GM23338 (cell line): Measurements from ENCODE around the gene ZNF35. TPM values are rescaled to one million over a fixed set of nuclear protein-coding genes. Genes with fewer than 3 reads are reported as not detected.

Experiments used
- ATAC-seq: fragments of 200-7000 bp; cut with Tn5 transposase; 3 replicates; pipeline ENCODE4 v1.9.1; 2020
- DNase-seq: peaks from one replicate; pipeline ENCODE4 v3.0.0-alpha.2; 2015; ENCODE audit warnings: low spot score
- H2AFZ ChIP-seq: fragments of 200-600 bp; sonication (generic); 2 replicates; pipeline ENCODE4 v1.8.0; 2016; ENCODE audit warnings: antibody characterized with exemption, mild to moderate bottlenecking, moderate library complexity
- H3F3A ChIP-seq: fragments of 200-600 bp; sonication (generic); replicated peaks from 2 replicates; pipeline ENCODE4 v1.8.0; 2017; ENCODE audit warnings: antibody characterized with exemption, mixed run types, low read depth
- H3K27ac ChIP-seq: fragments of 200-600 bp; sonication (generic); 2 replicates; pipeline ENCODE4 v1.6.1; 2016; ENCODE audit warnings: low read depth
- H3K27me3 ChIP-seq: fragments of 200-600 bp; sonication (generic); 2 replicates; pipeline ENCODE4 v1.8.0; 2016; ENCODE audit warnings: mild to moderate bottlenecking, mixed run types, moderate library complexity; ENCODE audit not compliant: insufficient read depth
- H3K36me3 ChIP-seq: fragments of 200-600 bp; sonication (generic); 2 replicates; pipeline ENCODE4 v1.8.0; 2016; ENCODE audit warnings: mild to moderate bottlenecking; ENCODE audit not compliant: insufficient read depth
- H3K4me1 ChIP-seq: fragments of 200-600 bp; sonication (generic); 2 replicates; pipeline ENCODE4 v1.8.0; 2016; ENCODE audit warnings: mild to moderate bottlenecking, moderate library complexity; ENCODE audit not compliant: insufficient read depth
- H3K4me2 ChIP-seq: fragments of 200-600 bp; sonication (generic); 2 replicates; pipeline ENCODE4 v1.7.1; 2017; ENCODE audit warnings: mixed run types
- H3K4me3 ChIP-seq: fragments of 200-600 bp; sonication (generic); 2 replicates; pipeline ENCODE4 v1.6.1; 2016; ENCODE audit warnings: mixed run types
- H3K79me2 ChIP-seq: fragments of 200-600 bp; sonication (generic); replicated peaks from 2 replicates; pipeline ENCODE4 v1.8.0; 2017; ENCODE audit warnings: mild to moderate bottlenecking; ENCODE audit not compliant: insufficient read depth
- H3K9me2 ChIP-seq: fragments of 200-600 bp; sonication (generic); 2 replicates; pipeline ENCODE4 v1.8.0; 2017; ENCODE audit not compliant: insufficient read depth
- H4K20me1 ChIP-seq: fragments of 200-600 bp; sonication (generic); replicated peaks from 2 replicates; pipeline ENCODE4 v1.8.0; 2017; ENCODE audit warnings: mild to moderate bottlenecking; ENCODE audit not compliant: insufficient read depth
- H3K27ac Mint-ChIP-seq: 2 replicates; pipeline ENCODE4 v1.8.0; 2020; ENCODE audit warnings: inconsistent platforms, mild to moderate bottlenecking, moderate library complexity, mixed read lengths
- H3K27me3 Mint-ChIP-seq: 3 replicates; pipeline ENCODE4 v1.8.0; 2022; ENCODE audit warnings: low read depth, mild to moderate bottlenecking, moderate library complexity, mixed read lengths, inconsistent platforms; ENCODE audit not compliant: insufficient read depth, poor library complexity
- H3K36me3 Mint-ChIP-seq: 3 replicates; pipeline ENCODE4 v1.8.0; 2021; ENCODE audit warnings: low read depth, mild to moderate bottlenecking, inconsistent platforms, moderate library complexity, mixed read lengths
- H3K4me1 Mint-ChIP-seq: 3 replicates; pipeline ENCODE4 v1.8.0; 2020; ENCODE audit warnings: mild to moderate bottlenecking, inconsistent platforms, mixed read lengths
- H3K4me3 Mint-ChIP-seq: 3 replicates; pipeline ENCODE4 v1.8.0; 2021; ENCODE audit warnings: moderate library complexity, mild to moderate bottlenecking, inconsistent platforms, mixed read lengths
- H3K9me3 Mint-ChIP-seq: 3 replicates; pipeline ENCODE4 v1.8.0; 2020; ENCODE audit warnings: moderate library complexity, mild to moderate bottlenecking, inconsistent platforms, mixed read lengths
- JUNB ChIP-seq: IDR thresholded peaks from one replicate; pipeline ENCODE4 v1.6.1; 2016; ENCODE audit warnings: antibody characterized with exemption; ENCODE audit not compliant: unreplicated experiment
- POLR2AphosphoS5 ChIP-seq: IDR thresholded peaks from 2 replicates; pipeline ENCODE4 v1.6.1; 2016; ENCODE audit warnings: antibody characterized with exemption, low read depth
- REST ChIP-seq: IDR thresholded peaks from one replicate; pipeline ENCODE4 v1.6.1; 2018; ENCODE audit warnings: antibody characterized with exemption; ENCODE audit not compliant: unreplicated experiment
- ZNF114 ChIP-seq: fragments of 250-450 bp; sonication (Bioruptor Pico); IDR thresholded peaks from 2 replicates; pipeline ENCODE4 v1.5.0; 2020; ENCODE audit warnings: mild to moderate bottlenecking, moderate library complexity
- ZNF331 ChIP-seq: fragments of 250-450 bp; sonication (Bioruptor Pico); IDR thresholded peaks from 2 replicates; pipeline ENCODE4 v1.5.0; 2020; ENCODE audit warnings: low read depth, mild to moderate bottlenecking, moderate library complexity
- ZNF462 ChIP-seq: fragments of 250-450 bp; sonication (Bioruptor Pico); IDR thresholded peaks from 2 replicates; pipeline ENCODE4 v1.5.0; 2020; ENCODE audit warnings: mild to moderate bottlenecking, moderate library complexity
- polyA plus RNA-seq: library from polyadenylated mRNA; unstranded; fragments of >200 nt; fragmentation: Nextera tagmentation; extraction: Ambion mirVana; gene quantifications from 2 replicates; pipeline ENCODE4 v1.2.1, GENCODE V29; 2016
- total RNA-seq: library from RNA; depleted of rRNA; stranded (reverse); fragments of >200 nt; shearing (Covaris generic); gene quantifications from 2 replicates; pipeline ENCODE4 v1.2.3, GENCODE V29; 2014

Gene ZNF35
- total and polyA plus RNA-seq, 2 experiments from 2014 or later, result 18.5 to 26.2 TPM

- Histone ChIP-seq H3K27ac (no peak overlapping the region), H3K27me3 (no peaks in the 10 kb centered on the region), H3K4me3 (no peak overlapping the region), H3K4me2 (no peak overlapping the region), H4K20me1 (peaks cover 6% of the 10 kb centered on the region), H2AFZ (no peak overlapping the region), H3F3A (no peaks in the 10 kb centered on the region), H3K79me2 (no peaks in the 10 kb centered on the region), H3K9me2 (no peaks in the 10 kb centered on the region), H3K4me1 (no peaks in the 10 kb centered on the region), H3K36me3 (no peaks in the 10 kb centered on the region)
- no peak overlapping the region for H3K27ac Mint-ChIP-seq
- DNase-seq (no peak), ATAC-seq (no peak)
- H3K27me3 Mint-ChIP-seq, result peaks cover 6% of the 10 kb centered on the region
- no peaks in the 10 kb centered on the region for H3K4me1 Mint-ChIP-seq
- TF ChIP-seq ZNF331 (CRISPR knock-in tag) (no peak), ZNF114 (CRISPR knock-in tag) (no peak), REST (no peak), POLR2AphosphoS5 (no peak), JUNB (no peak), ZNF462 (no peak)
- peaks cover 9% of the 10 kb centered on the region for H3K36me3 Mint-ChIP-seq
- H3K9me3 Mint-ChIP-seq, result no peaks in the 10 kb centered on the region; the same call in 2 of the 3 replicates
- H3K4me3 Mint-ChIP-seq, result no peak overlapping the region
Measured at GRCh38 chr3:44666346-44666745, 17.8 kb downstream of the ZNF35 start.
